ENCODE data around the gene MLLT10. TPM values are rescaled to one million over a fixed set of nuclear protein-coding genes. Genes with fewer than 3 reads are reported as not detected.

Gene MLLT10
- total RNA-seq, 1 experiment from 2014 or later = 60.1 TPM

DNA sequence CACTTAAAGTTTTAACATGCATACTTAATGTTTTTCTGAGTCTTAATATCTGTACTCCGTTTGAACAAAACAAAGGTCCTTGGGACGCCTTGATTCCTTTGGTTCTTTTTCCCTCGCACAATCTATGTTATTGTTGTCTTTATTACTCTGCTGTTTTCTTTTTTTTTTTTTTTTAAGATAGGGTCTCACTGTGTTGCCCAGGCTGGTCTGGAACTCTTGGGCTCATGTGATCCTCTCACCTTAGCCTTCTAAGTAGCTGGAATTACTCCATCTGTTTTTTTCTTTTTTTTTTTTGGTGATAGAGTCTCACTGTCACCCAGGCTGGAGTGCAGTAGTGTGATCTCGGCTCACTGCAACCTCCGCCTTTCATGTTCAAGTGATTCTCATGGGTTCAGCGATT, 13.2 kb downstream of the MLLT10 start (continued):
- no peak for TF ChIP-seq ETV6 (CRISPR knock-in tag; IDR thresholded peaks at IDR 0.05)
- TF ChIP-seq, protein P1, sequence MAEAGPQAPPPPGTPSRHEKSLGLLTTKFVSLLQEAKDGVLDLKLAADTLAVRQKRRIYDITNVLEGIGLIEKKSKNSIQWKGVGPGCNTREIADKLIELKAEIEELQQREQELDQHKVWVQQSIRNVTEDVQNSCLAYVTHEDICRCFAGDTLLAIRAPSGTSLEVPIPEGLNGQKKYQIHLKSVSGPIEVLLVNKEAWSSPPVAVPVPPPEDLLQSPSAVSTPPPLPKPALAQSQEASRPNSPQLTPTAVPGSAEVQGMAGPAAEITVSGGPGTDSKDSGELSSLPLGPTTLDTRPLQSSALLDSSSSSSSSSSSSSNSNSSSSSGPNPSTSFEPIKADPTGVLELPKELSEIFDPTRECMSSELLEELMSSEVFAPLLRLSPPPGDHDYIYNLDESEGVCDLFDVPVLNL (CRISPR knock-in tag; IDR thresholded peaks at IDR 0.05; ENCODE audit: borderline replicate concordance, low read depth) = no peak
- no peak for TF ChIP-seq CREM (CRISPR knock-in tag; IDR thresholded peaks at IDR 0.05)
- TF ChIP-seq NFATC4 (CRISPR knock-in tag; IDR thresholded peaks at IDR 0.05) = no peak

DNA sequence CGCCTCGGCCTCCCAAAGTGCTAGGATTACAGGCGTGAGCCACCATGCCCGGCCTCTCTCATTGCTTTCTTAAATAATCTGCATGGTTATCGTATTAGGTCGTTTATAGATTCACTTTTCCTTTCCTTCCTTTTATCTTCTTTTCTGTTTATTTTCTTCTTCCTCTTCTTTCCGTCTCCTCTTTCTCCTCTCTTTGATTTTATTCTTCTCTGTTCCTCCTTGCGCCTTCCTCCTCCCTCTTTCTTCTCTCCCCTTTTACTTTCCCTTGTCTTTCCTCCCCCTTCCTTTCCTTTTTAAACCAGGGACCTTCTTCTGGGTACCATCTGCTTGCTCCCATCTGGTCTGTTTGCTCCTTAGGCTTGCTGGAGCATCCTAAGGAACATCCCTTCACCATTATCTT, 18.6 kb downstream of the MLLT10 start:
- POLR2A ChIA-PET = interaction anchor here (0.7 kb wide), 1 partner anchor 461 kb away, joined by 3 read pairs; no protein-coding TSS in a partner anchor
- Mint-ChIP-seq H3K27me3 (ENCODE audit: low read depth) (no peaks in the 10 kb centered on the region), H3K27ac (peak overlapping the region; percentile 58), H3K4me3 (no peak overlapping the region), H3K4me1 (peaks cover 12% of the 10 kb centered on the region), H3K36me3 (peaks cover 71% of the 10 kb centered on the region), H3K9me3 (no peaks in the 10 kb centered on the region)
- ATAC-seq (no peak), DNase-seq (ENCODE audit: low spot score) (no peak)
- TF ChIP-seq CREB1 (CRISPR knock-in tag; IDR thresholded peaks at IDR 0.05) = no peak
- no peak for TF ChIP-seq ZNF317 (CRISPR knock-in tag; IDR thresholded peaks at IDR 0.05; ENCODE audit: borderline replicate concordance, low read depth)
- no peak for TF ChIP-seq ZNF396 (CRISPR knock-in tag; IDR thresholded peaks at IDR 0.05; ENCODE audit: borderline replicate concordance)
- no peak for TF ChIP-seq SMAD4 (CRISPR knock-in tag; IDR thresholded peaks at IDR 0.05)
- TF ChIP-seq, protein P2, sequence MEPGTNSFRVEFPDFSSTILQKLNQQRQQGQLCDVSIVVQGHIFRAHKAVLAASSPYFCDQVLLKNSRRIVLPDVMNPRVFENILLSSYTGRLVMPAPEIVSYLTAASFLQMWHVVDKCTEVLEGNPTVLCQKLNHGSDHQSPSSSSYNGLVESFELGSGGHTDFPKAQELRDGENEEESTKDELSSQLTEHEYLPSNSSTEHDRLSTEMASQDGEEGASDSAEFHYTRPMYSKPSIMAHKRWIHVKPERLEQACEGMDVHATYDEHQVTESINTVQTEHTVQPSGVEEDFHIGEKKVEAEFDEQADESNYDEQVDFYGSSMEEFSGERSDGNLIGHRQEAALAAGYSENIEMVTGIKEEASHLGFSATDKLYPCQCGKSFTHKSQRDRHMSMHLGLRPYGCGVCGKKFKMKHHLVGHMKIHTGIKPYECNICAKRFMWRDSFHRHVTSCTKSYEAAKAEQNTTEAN (CRISPR knock-in tag; IDR thresholded peaks at IDR 0.05) = no peak
- TF ChIP-seq FOXK1 (CRISPR knock-in tag; IDR thresholded peaks at IDR 0.05) = no peak
- TF ChIP-seq, protein P3, sequence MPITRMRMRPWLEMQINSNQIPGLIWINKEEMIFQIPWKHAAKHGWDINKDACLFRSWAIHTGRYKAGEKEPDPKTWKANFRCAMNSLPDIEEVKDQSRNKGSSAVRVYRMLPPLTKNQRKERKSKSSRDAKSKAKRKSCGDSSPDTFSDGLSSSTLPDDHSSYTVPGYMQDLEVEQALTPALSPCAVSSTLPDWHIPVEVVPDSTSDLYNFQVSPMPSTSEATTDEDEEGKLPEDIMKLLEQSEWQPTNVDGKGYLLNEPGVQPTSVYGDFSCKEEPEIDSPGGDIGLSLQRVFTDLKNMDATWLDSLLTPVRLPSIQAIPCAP (CRISPR knock-in tag; IDR thresholded peaks at IDR 0.05) = no peak
- TF ChIP-seq NFATC4 (CRISPR knock-in tag; IDR thresholded peaks at IDR 0.05) = no peak
- TF ChIP-seq, protein P4, sequence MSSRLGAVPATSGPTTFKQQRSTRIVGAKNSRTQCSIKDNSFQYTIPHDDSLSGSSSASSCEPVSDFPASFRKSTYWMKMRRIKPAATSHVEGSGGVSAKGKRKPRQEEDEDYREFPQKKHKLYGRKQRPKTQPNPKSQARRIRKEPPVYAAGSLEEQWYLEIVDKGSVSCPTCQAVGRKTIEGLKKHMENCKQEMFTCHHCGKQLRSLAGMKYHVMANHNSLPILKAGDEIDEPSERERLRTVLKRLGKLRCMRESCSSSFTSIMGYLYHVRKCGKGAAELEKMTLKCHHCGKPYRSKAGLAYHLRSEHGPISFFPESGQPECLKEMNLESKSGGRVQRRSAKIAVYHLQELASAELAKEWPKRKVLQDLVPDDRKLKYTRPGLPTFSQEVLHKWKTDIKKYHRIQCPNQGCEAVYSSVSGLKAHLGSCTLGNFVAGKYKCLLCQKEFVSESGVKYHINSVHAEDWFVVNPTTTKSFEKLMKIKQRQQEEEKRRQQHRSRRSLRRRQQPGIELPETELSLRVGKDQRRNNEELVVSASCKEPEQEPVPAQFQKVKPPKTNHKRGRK (CRISPR knock-in tag; IDR thresholded peaks at IDR 0.05; ENCODE audit: borderline replicate concordance) = no peak
- TF ChIP-seq, protein P5, sequence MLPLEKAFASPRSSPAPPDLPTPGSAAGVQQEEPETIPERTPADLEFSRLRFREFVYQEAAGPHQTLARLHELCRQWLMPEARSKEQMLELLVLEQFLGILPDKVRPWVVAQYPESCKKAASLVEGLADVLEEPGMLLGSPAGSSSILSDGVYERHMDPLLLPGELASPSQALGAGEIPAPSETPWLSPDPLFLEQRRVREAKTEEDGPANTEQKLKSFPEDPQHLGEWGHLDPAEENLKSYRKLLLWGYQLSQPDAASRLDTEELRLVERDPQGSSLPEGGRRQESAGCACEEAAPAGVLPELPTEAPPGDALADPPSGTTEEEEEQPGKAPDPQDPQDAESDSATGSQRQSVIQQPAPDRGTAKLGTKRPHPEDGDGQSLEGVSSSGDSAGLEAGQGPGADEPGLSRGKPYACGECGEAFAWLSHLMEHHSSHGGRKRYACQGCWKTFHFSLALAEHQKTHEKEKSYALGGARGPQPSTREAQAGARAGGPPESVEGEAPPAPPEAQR (CRISPR knock-in tag; IDR thresholded peaks at IDR 0.05) = no peak
- TF ChIP-seq, protein P6, sequence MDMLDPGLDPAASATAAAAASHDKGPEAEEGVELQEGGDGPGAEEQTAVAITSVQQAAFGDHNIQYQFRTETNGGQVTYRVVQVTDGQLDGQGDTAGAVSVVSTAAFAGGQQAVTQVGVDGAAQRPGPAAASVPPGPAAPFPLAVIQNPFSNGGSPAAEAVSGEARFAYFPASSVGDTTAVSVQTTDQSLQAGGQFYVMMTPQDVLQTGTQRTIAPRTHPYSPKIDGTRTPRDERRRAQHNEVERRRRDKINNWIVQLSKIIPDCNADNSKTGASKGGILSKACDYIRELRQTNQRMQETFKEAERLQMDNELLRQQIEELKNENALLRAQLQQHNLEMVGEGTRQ (CRISPR knock-in tag; IDR thresholded peaks at IDR 0.05) = no peak
- no peak for TF ChIP-seq TEAD4 (CRISPR knock-in tag; IDR thresholded peaks at IDR 0.05)
- no peak for TF ChIP-seq ZNF263 (CRISPR knock-in tag; IDR thresholded peaks at IDR 0.05; ENCODE audit: low read depth)
- TF ChIP-seq, protein P7, sequence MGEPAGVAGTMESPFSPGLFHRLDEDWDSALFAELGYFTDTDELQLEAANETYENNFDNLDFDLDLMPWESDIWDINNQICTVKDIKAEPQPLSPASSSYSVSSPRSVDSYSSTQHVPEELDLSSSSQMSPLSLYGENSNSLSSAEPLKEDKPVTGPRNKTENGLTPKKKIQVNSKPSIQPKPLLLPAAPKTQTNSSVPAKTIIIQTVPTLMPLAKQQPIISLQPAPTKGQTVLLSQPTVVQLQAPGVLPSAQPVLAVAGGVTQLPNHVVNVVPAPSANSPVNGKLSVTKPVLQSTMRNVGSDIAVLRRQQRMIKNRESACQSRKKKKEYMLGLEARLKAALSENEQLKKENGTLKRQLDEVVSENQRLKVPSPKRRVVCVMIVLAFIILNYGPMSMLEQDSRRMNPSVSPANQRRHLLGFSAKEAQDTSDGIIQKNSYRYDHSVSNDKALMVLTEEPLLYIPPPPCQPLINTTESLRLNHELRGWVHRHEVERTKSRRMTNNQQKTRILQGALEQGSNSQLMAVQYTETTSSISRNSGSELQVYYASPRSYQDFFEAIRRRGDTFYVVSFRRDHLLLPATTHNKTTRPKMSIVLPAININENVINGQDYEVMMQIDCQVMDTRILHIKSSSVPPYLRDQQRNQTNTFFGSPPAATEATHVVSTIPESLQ (CRISPR knock-in tag; IDR thresholded peaks at IDR 0.05) = no peak
- no peak for TF ChIP-seq NR1H2 (CRISPR knock-in tag; IDR thresholded peaks at IDR 0.05)
- TF ChIP-seq, protein P8, sequence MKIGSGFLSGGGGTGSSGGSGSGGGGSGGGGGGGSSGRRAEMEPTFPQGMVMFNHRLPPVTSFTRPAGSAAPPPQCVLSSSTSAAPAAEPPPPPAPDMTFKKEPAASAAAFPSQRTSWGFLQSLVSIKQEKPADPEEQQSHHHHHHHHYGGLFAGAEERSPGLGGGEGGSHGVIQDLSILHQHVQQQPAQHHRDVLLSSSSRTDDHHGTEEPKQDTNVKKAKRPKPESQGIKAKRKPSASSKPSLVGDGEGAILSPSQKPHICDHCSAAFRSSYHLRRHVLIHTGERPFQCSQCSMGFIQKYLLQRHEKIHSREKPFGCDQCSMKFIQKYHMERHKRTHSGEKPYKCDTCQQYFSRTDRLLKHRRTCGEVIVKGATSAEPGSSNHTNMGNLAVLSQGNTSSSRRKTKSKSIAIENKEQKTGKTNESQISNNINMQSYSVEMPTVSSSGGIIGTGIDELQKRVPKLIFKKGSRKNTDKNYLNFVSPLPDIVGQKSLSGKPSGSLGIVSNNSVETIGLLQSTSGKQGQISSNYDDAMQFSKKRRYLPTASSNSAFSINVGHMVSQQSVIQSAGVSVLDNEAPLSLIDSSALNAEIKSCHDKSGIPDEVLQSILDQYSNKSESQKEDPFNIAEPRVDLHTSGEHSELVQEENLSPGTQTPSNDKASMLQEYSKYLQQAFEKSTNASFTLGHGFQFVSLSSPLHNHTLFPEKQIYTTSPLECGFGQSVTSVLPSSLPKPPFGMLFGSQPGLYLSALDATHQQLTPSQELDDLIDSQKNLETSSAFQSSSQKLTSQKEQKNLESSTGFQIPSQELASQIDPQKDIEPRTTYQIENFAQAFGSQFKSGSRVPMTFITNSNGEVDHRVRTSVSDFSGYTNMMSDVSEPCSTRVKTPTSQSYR (CRISPR knock-in tag; IDR thresholded peaks at IDR 0.05) = no peak
- TF ChIP-seq, protein P9, sequence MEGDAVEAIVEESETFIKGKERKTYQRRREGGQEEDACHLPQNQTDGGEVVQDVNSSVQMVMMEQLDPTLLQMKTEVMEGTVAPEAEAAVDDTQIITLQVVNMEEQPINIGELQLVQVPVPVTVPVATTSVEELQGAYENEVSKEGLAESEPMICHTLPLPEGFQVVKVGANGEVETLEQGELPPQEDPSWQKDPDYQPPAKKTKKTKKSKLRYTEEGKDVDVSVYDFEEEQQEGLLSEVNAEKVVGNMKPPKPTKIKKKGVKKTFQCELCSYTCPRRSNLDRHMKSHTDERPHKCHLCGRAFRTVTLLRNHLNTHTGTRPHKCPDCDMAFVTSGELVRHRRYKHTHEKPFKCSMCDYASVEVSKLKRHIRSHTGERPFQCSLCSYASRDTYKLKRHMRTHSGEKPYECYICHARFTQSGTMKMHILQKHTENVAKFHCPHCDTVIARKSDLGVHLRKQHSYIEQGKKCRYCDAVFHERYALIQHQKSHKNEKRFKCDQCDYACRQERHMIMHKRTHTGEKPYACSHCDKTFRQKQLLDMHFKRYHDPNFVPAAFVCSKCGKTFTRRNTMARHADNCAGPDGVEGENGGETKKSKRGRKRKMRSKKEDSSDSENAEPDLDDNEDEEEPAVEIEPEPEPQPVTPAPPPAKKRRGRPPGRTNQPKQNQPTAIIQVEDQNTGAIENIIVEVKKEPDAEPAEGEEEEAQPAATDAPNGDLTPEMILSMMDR (IDR thresholded peaks at IDR 0.05) = no peak
- CTCF ChIA-PET = no interaction called here

All from WTC11 (cell line).